OCI-LY7 (cell line): ENCODE measurements around the gene RAN.

Source experiments
- CTCF ChIP-seq: fragments of 200-600 bp; sonication (generic); conservative IDR thresholded peaks from 2 replicates; pipeline ENCODE4 v1.5.1; 2014; ENCODE audit warnings: mild to moderate bottlenecking, antibody characterized with exemption, low read length, moderate library complexity, mixed read lengths
- EZH2phosphoT487 ChIP-seq: fragments of 200-600 bp; sonication (generic); IDR thresholded peaks from 2 replicates; pipeline ENCODE4 v1.6.1; 2018; ENCODE audit warnings: low read depth, borderline replicate concordance, mild to moderate bottlenecking, mixed run types, antibody characterized with exemption, low read length, moderate library complexity, mixed read lengths

- TF ChIP-seq CTCF (no peak), EZH2phosphoT487 (no peak)
Observed at GRCh38 chr12:130850418-130851021, 21.3 kb upstream of the RAN start.
